HEK293T (cell line): ENCODE measurements around the gene SLC22A15.

ENCODE experiments used
- ARNT ChIP-seq: fragments of 450-650 bp; IDR thresholded peaks from 2 replicates; pipeline ENCODE4 v1.6.1; 2017; ENCODE audit warnings: mild to moderate bottlenecking
- BHLHE40 ChIP-seq: fragments of 450-650 bp; IDR thresholded peaks from 2 replicates; pipeline ENCODE4 v1.6.1; 2016; ENCODE audit warnings: mild to moderate bottlenecking, moderate library complexity, borderline replicate concordance
- CTBP1 ChIP-seq: fragments of 450-650 bp; IDR thresholded peaks from 2 replicates; pipeline ENCODE4 v1.6.1; 2016; ENCODE audit warnings: borderline replicate concordance
- ELF4 ChIP-seq: fragments of 450-650 bp; IDR thresholded peaks from 2 replicates; pipeline ENCODE4 v1.6.1; 2017; ENCODE audit warnings: antibody characterized with exemption
- FOXA1 ChIP-seq: fragments of 450-650 bp; IDR thresholded peaks from 2 replicates; pipeline ENCODE4 v1.6.1; 2016; ENCODE audit warnings: mild to moderate bottlenecking
- FOXK2 ChIP-seq: fragments of 450-650 bp; IDR thresholded peaks from 2 replicates; pipeline ENCODE4 v1.6.1; 2016; ENCODE audit warnings: mild to moderate bottlenecking
- FOXM1 ChIP-seq: fragments of 450-650 bp; IDR thresholded peaks from 2 replicates; pipeline ENCODE4 v1.6.1; 2017; ENCODE audit warnings: mild to moderate bottlenecking, borderline replicate concordance
- HDGF ChIP-seq: fragments of 450-650 bp; IDR thresholded peaks from 2 replicates; pipeline ENCODE4 v1.6.1; 2017; ENCODE audit warnings: antibody characterized with exemption, borderline replicate concordance
- LEF1 ChIP-seq: fragments of 450-650 bp; IDR thresholded peaks from 2 replicates; pipeline ENCODE4 v1.6.1; 2017; ENCODE audit warnings: mild to moderate bottlenecking, borderline replicate concordance
- SP1 ChIP-seq: fragments of 450-650 bp; IDR thresholded peaks from 2 replicates; pipeline ENCODE4 v1.6.1; 2017
- SUZ12 ChIP-seq: fragments of 450-650 bp; IDR thresholded peaks from 2 replicates; pipeline ENCODE4 v1.6.1; 2016; ENCODE audit warnings: mild to moderate bottlenecking
- TARDBP ChIP-seq: fragments of 450-650 bp; IDR thresholded peaks from 2 replicates; pipeline ENCODE4 v1.6.1; 2016
- ZNF384 ChIP-seq: fragments of 450-650 bp; IDR thresholded peaks from 2 replicates; pipeline ENCODE4 v1.6.1; 2016
- TF ChIP-seq, protein P1 (sequence below): fragments of 450-650 bp; IDR thresholded peaks from 2 replicates; pipeline ENCODE4 v1.6.1; 2016

DNA sequence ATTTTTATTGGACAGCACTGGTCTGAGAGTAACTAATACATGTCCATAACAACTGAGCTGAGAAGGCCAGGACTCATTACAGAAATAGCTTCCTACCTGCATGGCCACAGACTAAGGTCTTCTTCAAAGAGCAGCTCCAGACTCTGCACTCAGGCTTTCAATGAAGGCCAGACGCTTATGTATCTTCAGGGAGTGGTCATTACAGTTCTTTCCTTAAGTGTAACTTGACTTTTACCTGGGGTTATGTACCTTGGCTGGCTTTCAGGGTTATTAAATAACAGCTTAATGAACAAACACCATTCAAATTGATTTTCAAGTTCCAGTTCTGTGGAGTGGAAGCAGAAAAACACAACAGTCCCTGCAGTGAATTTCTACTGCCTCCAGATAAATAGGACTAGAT lies 23.8 kb upstream of the SLC22A15 start:
- no peak for TF ChIP-seq FOXM1
- no peak for TF ChIP-seq CTBP1
- TF ChIP-seq FOXA1 = no peak
- no peak for TF ChIP-seq TARDBP
- no peak for TF ChIP-seq BHLHE40
- no peak for TF ChIP-seq SUZ12
- TF ChIP-seq ELF4 = no peak
- no peak for TF ChIP-seq HDGF
- TF ChIP-seq SP1 = no peak
- no peak for TF ChIP-seq ARNT
- TF ChIP-seq, protein P1, sequence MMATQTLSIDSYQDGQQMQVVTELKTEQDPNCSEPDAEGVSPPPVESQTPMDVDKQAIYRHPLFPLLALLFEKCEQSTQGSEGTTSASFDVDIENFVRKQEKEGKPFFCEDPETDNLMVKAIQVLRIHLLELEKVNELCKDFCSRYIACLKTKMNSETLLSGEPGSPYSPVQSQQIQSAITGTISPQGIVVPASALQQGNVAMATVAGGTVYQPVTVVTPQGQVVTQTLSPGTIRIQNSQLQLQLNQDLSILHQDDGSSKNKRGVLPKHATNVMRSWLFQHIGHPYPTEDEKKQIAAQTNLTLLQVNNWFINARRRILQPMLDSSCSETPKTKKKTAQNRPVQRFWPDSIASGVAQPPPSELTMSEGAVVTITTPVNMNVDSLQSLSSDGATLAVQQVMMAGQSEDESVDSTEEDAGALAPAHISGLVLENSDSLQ = no peak
- no peak for TF ChIP-seq FOXK2
- no peak for TF ChIP-seq ZNF384
- TF ChIP-seq LEF1 = no peak
